EL (cell line): Measurements from ENCODE around the gene LRRC10B.
"Not testable (repeated sequence)": the region's sequence is repeated elsewhere in the genome, so short reads cannot be mapped to it uniquely, and the experiment has no call there.

ENCODE experiments used
- DNase-seq: peaks from one replicate; pipeline ENCODE4 v3.0.0-alpha.2; 2016

The LRRC10B gene

GRCh38 chr11:61507962-61508861 lies at the start of gene LRRC10B:
LRRC10B (plus strand) TSS chr11:61508749; CDS start chr11:61508999, 250 bp downstream.
- peak; percentile 21 for DNase-seq

- no peak for DNase-seq
Observed at GRCh38 chr11:61460474-61460881, 48.1 kb upstream of the LRRC10B start.

- no peak for DNase-seq
Observed at GRCh38 chr11:61460986-61461385, 47.6 kb upstream of the LRRC10B start.

- DNase-seq: not testable (repeated sequence)
Observed at GRCh38 chr11:61467602-61468001, 40.9 kb upstream of the LRRC10B start.

GRCh38 chr11:61468002-61468401 lies 40.5 kb upstream of the LRRC10B start:
- no peak for DNase-seq

- DNase-seq: no peak
Observed at GRCh38 chr11:61472282-61472681, 36.3 kb upstream of the LRRC10B start.

GRCh38 chr11:61472868-61473267 lies 35.7 kb upstream of the LRRC10B start:
- no peak for DNase-seq

- peak; percentile 38 for DNase-seq
Observed at GRCh38 chr11:61473370-61474012, 35.1 kb upstream of the LRRC10B start.

GRCh38 chr11:61474013-61474643 lies 34.4 kb upstream of the LRRC10B start:
- no peak for DNase-seq

- no peak for DNase-seq
Observed at GRCh38 chr11:61475433-61475832, 33.1 kb upstream of the LRRC10B start.

- DNase-seq: no peak
Observed at GRCh38 chr11:61476371-61476770, 32.2 kb upstream of the LRRC10B start.

GRCh38 chr11:61477126-61477525 lies 31.4 kb upstream of the LRRC10B start:
- no peak for DNase-seq

- DNase-seq: peak; percentile 37
Observed at GRCh38 chr11:61477727-61478148, 30.8 kb upstream of the LRRC10B start.

GRCh38 chr11:61479360-61480058 lies 29.0 kb upstream of the LRRC10B start:
- not testable (repeated sequence) for DNase-seq

- no peak for DNase-seq
Observed at GRCh38 chr11:61480261-61480993, 28.1 kb upstream of the LRRC10B start.

- DNase-seq: no peak
Observed at GRCh38 chr11:61480994-61481335, 27.6 kb upstream of the LRRC10B start.

GRCh38 chr11:61481806-61482205 lies 26.7 kb upstream of the LRRC10B start:
- DNase-seq: no peak

- peak; percentile 35 for DNase-seq
Observed at GRCh38 chr11:61482513-61482912, 26.0 kb upstream of the LRRC10B start.

- no peak for DNase-seq
Observed at GRCh38 chr11:61484541-61484940, 24.0 kb upstream of the LRRC10B start.

GRCh38 chr11:61485080-61485479 lies 23.5 kb upstream of the LRRC10B start:
- DNase-seq: no peak

GRCh38 chr11:61486011-61486620 lies 22.4 kb upstream of the LRRC10B start:
- no peak for DNase-seq

GRCh38 chr11:61486779-61487178 lies 21.8 kb upstream of the LRRC10B start:
- DNase-seq: no peak
